Natural killer cell (primary cell): Measurements from ENCODE around the gene IL4I1. TPM values are rescaled to one million over a fixed set of nuclear protein-coding genes. Genes with fewer than 3 reads are reported as not detected.
A peak's percentile ranks its signal among the peaks of the same experiment; 100 is the strongest.

Experiments
- ATAC-seq, 3 donors: fragments of 150-1000 bp in 2 of 3; fragments of 200-7000 bp in 1 of 3; cut with Tn5 transposase; 1 replicate in 1 of 3; 2 replicates in 2 of 3; pipeline ENCODE4 v1.10.0; 2021; ENCODE audit warnings: mild to moderate bottlenecking in 2 of 3, moderate library complexity in 2 of 3
- DNase-seq, 2 donors: peaks; one replicate each; pipeline versions ENCODE4 v3.0.0 to v3.0.0-alpha.2; 2013 to 2021; ENCODE audit warnings: mixed read lengths in 1 of 2
- H3K27ac ChIP-seq: one replicate; pipeline ENCODE4 v1.5.1; 2013; ENCODE audit warnings: mild to moderate bottlenecking, low read length
- H3K27me3 ChIP-seq: one replicate; pipeline ENCODE4 v1.6.1; 2013; ENCODE audit warnings: low read length; ENCODE audit not compliant: control insufficient read depth, insufficient read depth
- H3K36me3 ChIP-seq: one replicate; pipeline ENCODE4 v1.6.1; 2013; ENCODE audit warnings: low read length; ENCODE audit not compliant: control insufficient read depth, insufficient read depth
- H3K4me1 ChIP-seq: one replicate; pipeline ENCODE4 v1.6.1; 2013; ENCODE audit warnings: low read length; ENCODE audit not compliant: control insufficient read depth, insufficient read depth
- H3K4me3 ChIP-seq: one replicate; pipeline ENCODE4 v1.5.1; 2013; ENCODE audit warnings: low read length
- H3K9me3 ChIP-seq: one replicate; pipeline ENCODE4 v1.6.1; 2013; ENCODE audit warnings: low read length; ENCODE audit not compliant: control insufficient read depth, insufficient read depth
- H3K27ac Mint-ChIP-seq, 2 donors: one replicate each; pipeline ENCODE4 v1.8.0; 2022; ENCODE audit warnings: mild to moderate bottlenecking in 2 of 2, mixed read lengths in 2 of 2, moderate library complexity in 1 of 2
- H3K27me3 Mint-ChIP-seq, 2 donors: one replicate each; pipeline ENCODE4 v1.8.0; 2022; ENCODE audit warnings: low read depth in 2 of 2, mixed read lengths in 2 of 2
- H3K36me3 Mint-ChIP-seq: one replicate; pipeline ENCODE4 v1.8.0; 2022; ENCODE audit warnings: mixed read lengths
- H3K4me1 Mint-ChIP-seq, 2 donors: one replicate each; pipeline ENCODE4 v1.8.0; 2022; ENCODE audit warnings: mixed read lengths in 2 of 2
- H3K4me3 Mint-ChIP-seq: one replicate; pipeline ENCODE4 v1.8.0; 2022; ENCODE audit warnings: mild to moderate bottlenecking, moderate library complexity, mixed read lengths
- H3K9me3 Mint-ChIP-seq, 2 donors: one replicate each; pipeline ENCODE4 v1.8.0; 2022; ENCODE audit warnings: mixed read lengths in 2 of 2
- CTCF ChIP-seq: fragments of 200-600 bp; IDR thresholded peaks from one replicate; pipeline ENCODE4 v1.8.0; 2022; ENCODE audit warnings: antibody characterized with exemption
- WGBS: methylation state at CpG from one replicate; pipeline ENCODE4 v1.1.7; 2013; ENCODE audit warnings: missing lambda C conversion rate; ENCODE audit not compliant: insufficient coverage; 5-methylcytosine and 5-hydroxymethylcytosine counted together
- intact Hi-C: fragments of 100-400 bp; cut with micrococcal nuclease; formaldehyde crosslinking; loops from one replicate; pipeline ENCODE4 v1.14.2; 2022
- total RNA-seq, 4 donors: library from RNA; stranded (reverse); fragments of 120-200 nt in 1 of 4; gene quantifications; one replicate each; pipeline versions ENCODE4 v1.2.3 to v1.2.4, GENCODE V29; 2013 to 2022

IL4I1 gene
- total RNA-seq, 3 donors from 2014 or later (not counting 1 experiment from before 2014, with no cell fraction given): 3.0 to 3.8 (median 3.4) TPM

DNA sequence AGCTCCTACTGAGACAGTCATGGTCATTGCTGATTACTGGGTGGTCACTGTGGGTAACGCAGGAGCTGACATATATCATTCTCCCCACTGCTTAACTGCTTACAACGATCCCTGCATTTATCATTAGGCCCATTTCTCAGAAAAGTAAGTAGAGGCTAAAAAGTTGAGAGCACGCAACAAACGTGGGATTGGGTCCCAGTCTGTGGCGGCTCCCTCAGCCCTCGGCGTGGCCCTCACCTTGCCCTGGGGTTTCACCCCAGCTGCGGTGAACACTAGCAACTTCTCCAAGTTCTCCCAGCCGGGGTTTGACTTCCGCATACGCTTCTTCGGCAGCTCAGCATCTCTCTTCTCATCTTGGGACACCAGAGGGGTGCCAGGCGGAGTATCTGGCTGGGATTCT, 31.8 kb downstream of the IL4I1 start:
- Histone ChIP-seq H3K4me3 (no peak overlapping the region), H3K27me3 (no peaks in the 10 kb centered on the region), H3K27ac (no peak overlapping the region), H3K4me1 (peaks cover 40% of the 10 kb centered on the region), H3K9me3 (no peaks in the 10 kb centered on the region), H3K36me3 (peaks cover 35% of the 10 kb centered on the region)
- WGBS: 94% methylated on average over 13 of the region's 13 CpGs
- ATAC-seq: no peak
- H3K27ac Mint-ChIP-seq: no peak overlapping the region
- no peaks in the 10 kb centered on the region for H3K9me3 Mint-ChIP-seq
- peaks cover 14 to 20% of the 10 kb centered on the region in 2 donors for H3K4me1 Mint-ChIP-seq
- H3K36me3 Mint-ChIP-seq: no peaks in the 10 kb centered on the region
- intact Hi-C loops: loop anchor here (5.0 kb wide), 2 partner anchors 98 to 188 kb away; partner anchors contain the start of genes AP2A1 and PRMT1
- H3K27me3 Mint-ChIP-seq: no peaks in the 10 kb centered on the region
- no peak for DNase-seq
- H3K4me3 Mint-ChIP-seq: no peak overlapping the region
- TF ChIP-seq CTCF: no peak

DNA sequence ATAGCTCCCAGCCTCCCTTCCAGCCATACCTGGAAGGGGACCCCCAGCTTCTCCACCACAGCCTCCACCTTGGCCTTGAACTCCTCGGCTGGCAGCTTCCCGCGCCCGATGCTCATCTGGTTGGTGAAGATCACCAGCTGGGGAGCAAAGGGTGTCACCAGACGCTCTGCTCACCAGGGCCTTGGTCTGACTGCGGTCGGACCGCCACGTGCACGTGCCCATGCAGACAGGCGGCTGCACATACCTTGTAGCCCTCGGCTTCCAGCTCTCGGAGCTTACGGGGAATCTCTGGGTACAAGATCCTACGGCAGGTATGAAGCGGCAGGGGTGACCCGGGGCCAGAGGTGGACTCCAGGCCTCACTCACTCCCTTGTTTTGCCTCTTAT, 32.8 kb downstream of the IL4I1 start:
- no peak for TF ChIP-seq CTCF
- H3K4me1 ChIP-seq: peaks cover 36% of the 10 kb centered on the region
- H3K27ac ChIP-seq: no peak overlapping the region
- DNase-seq: no peak
- H3K27me3 Mint-ChIP-seq: no peaks in the 10 kb centered on the region
- H3K4me1 Mint-ChIP-seq: peaks cover 14 to 20% of the 10 kb centered on the region in 2 donors
- no peaks in the 10 kb centered on the region for H3K9me3 ChIP-seq
- no peaks in the 10 kb centered on the region for H3K36me3 Mint-ChIP-seq
- H3K4me3 Mint-ChIP-seq: no peak overlapping the region
- ATAC-seq: no peak
- H3K36me3 ChIP-seq: peaks cover 36% of the 10 kb centered on the region
- H3K9me3 Mint-ChIP-seq: no peaks in the 10 kb centered on the region
- H3K27me3 ChIP-seq: no peaks in the 10 kb centered on the region
- intact Hi-C loops: no loop called here
- 96% methylated on average over 17 of the region's 17 CpGs for WGBS
- no peak overlapping the region for H3K4me3 ChIP-seq
- no peak overlapping the region for H3K27ac Mint-ChIP-seq

DNA sequence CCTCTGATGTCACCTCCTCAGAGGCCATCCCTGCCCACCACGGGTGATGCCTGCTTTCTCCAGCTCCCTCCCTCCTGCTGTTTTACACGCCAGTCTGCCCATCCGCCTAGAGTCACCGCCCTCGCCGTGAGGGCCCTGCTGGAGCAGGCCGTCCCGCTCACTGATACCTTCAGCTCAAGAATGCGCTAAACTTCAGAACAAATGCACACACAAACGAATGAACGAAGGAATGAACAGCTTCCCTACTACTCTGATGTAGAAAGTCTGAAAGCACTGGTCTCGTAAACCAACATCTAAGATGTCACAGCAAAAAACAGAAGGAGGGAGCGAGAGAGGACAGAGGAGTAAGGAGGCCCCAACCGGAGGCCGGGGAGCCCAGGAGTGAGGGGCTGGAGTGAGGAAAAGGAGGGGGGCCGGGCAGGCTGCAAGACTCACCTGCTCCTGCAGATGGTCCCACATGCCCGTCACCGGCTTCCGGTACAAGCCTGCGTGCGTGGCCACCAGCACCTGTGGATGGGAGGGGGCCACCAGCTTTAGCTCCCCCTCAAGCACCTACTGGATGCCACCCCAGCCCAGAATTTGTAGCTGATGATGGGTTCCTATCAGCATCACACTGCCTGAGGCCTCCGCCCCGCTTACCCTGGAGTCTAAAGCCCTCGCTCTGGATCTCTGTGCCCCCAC, 33.3 kb downstream of the IL4I1 start:
- Mint-ChIP-seq H3K27ac (peak overlapping the region in 1 of 2 donors; percentile 36), H3K36me3 (no peaks in the 10 kb centered on the region), H3K27me3 (no peaks in the 10 kb centered on the region), H3K9me3 (no peaks in the 10 kb centered on the region), H3K4me1 (peaks cover 14 to 20% of the 10 kb centered on the region in 2 donors), H3K4me3 (no peak overlapping the region)
- Histone ChIP-seq H3K4me1 (peaks cover 31% of the 10 kb centered on the region), H3K9me3 (no peaks in the 10 kb centered on the region), H3K27me3 (no peaks in the 10 kb centered on the region), H3K27ac (no peak overlapping the region), H3K4me3 (no peak overlapping the region), H3K36me3 (peaks cover 42% of the 10 kb centered on the region)
- ATAC-seq (no peak), DNase-seq (no peak)
- 96% methylated on average over 24 of the region's 24 CpGs for WGBS
- TF ChIP-seq CTCF: no peak
- intact Hi-C loops: no loop called here
